Measurements from ENCODE around the gene COX6A2.

DNA sequence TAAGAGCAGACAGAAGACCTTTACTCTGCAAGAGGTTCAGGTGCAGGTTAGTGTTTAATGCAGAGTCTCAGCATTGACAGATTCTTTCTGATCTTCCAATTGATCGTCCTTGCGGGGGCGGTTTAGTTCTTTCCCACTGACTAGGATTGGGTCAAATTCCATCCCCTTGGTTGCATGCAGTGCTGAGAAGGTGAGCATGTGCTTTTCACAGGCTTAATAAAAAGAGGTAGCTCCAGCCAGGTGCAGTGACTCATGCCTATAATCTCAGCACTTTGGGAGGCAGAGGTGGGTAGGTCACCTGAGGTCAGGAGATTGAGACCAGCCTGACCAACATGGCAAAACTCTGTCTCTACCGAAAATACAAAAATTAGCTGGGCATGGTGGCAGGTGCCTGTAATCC lies 42.5 kb downstream of the COX6A2 start:
- TF ChIP-seq CTCF (IDR thresholded peaks at IDR 0.05) (no peak), POLR2AphosphoS5 (IDR thresholded peaks at IDR 0.05) (no peak), POLR2A (IDR thresholded peaks at IDR 0.05) (no peak)

Data from gastroesophageal sphincter (tissue), 3 donors.